LHCN-M2 (cell line): ENCODE data around the gene APLN. TPM values are rescaled to one million over a fixed set of nuclear protein-coding genes. Genes with fewer than 3 reads are reported as not detected.

Source experiments
- DNase-seq: peaks from one replicate; pipeline ENCODE4 v3.0.0-alpha.2; 2012; ENCODE audit warnings: low read depth
- polyA plus RNA-seq: library from polyadenylated mRNA; unstranded; fragments of >200 nt; gene quantifications from one replicate; pipeline ENCODE4 v1.2.1, GENCODE V29; 2012; ENCODE audit warnings: missing spikeins
- total RNA-seq: library from RNA; depleted of rRNA; stranded (reverse); fragments of >200 nt; gene quantifications from 2 replicates; pipeline ENCODE4 v1.2.3, GENCODE V29; 2014; rRNA removed

APLN gene, protein sequence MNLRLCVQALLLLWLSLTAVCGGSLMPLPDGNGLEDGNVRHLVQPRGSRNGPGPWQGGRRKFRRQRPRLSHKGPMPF
- 6.7 and 7.3 TPM in 2 replicates for total RNA-seq
- polyA plus RNA-seq, result 6.5 TPM

DNA sequence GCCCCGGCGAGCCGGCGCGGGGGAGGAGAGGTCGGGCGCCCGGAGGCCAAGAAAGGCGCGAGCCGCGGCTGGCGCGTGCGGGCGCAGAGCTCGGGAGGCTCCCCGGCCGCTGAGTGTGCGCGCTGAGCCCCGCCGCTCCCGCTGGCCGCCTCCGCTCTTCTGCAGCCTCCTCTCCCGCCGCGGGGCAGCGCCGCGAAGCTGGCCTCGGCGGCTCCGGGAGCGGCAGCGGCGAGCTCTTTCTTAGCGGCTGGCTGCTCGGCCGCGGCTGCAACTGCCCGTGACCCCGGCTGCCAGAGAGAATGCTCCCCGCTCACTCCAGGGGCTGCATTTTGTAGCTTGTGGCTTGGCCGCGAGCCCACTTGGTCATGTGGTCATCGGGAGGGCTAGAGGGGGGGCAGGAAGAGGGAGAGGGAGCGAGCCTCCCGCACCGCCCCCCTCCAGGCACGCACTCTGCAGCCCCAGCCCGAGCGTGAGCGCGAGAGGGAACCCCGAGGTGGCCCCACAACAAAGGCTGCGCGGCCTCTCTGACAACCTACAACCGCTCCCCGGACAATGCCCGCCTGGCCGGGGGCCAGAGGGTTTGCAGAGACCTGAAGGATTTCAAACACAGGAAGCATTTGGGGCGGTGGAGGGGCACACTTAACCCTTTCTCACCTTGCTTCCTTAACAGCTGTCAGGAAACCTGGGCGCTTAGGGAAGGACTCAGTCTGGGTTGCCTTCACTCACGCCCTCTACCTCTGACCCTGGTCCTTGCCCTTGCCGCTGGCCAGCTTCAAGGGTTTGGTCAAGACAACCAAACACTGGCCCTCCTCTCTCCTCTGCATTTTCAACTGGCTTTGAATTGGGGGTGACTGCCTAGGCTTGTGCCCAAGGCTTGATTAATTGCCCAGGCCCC is at the start of gene APLN:
Gene APLN, minus strand, starts transcription at position 305 of the 895 bp plus-strand sequence. CDS start 326 bp downstream, outside the sequence.
- peak; percentile 38 for DNase-seq

- DNase-seq, result no peak
Observed at GRCh38 chrX:129704491-129704890, 49.7 kb upstream of the APLN start.

GRCh38 chrX:129701624-129702069 is 46.9 kb upstream of the APLN start:
- DNase-seq, result no peak

- DNase-seq, result no peak
Observed at GRCh38 chrX:129700536-129700935, 45.8 kb upstream of the APLN start.

DNA sequence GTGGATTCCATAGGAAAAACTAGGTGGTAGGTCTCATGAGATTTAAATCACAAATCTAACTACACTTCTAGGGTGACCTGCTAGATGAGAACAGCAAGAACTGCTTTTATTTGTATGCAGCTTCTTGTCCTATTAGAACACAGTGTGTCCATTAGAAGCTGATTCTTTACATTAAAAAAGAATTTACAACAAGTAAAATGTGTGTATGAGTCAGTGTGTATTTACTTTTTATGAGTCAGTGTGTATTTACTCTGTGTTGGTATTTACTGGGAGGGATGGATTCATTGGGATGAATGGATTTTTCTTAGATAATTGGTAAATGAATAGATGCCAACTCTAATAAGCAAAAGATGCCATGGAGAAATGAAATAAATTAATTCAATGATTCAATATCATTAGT is 43.4 kb upstream of the APLN start:
- no peak for DNase-seq

- DNase-seq, result no peak
Observed at GRCh38 chrX:129697204-129697829, 42.6 kb upstream of the APLN start.

- DNase-seq, result no peak
Observed at GRCh38 chrX:129696463-129697155, 41.9 kb upstream of the APLN start.

DNA sequence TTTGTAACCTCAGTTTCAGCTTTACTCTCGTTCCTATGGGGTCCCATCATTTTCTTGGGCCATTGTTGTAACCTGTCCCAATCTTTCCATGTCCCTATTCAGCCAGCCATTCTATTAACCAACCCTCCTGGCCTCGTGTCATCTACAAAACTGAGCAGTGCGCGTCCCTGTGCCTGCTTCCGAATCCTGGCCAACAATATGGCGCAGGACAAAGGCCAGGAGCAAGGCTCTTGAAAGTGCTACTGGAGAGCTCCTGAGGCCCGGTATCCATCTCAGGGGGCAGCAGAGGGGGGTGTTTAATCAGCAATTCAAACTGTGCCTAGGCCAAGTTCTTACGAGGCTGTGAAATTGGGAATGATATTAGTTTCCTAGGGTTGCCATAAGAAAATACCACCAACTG is 41.2 kb upstream of the APLN start:
- no peak for DNase-seq

GRCh38 chrX:129695535-129695934 is 40.8 kb upstream of the APLN start:
- DNase-seq, result no peak

DNA sequence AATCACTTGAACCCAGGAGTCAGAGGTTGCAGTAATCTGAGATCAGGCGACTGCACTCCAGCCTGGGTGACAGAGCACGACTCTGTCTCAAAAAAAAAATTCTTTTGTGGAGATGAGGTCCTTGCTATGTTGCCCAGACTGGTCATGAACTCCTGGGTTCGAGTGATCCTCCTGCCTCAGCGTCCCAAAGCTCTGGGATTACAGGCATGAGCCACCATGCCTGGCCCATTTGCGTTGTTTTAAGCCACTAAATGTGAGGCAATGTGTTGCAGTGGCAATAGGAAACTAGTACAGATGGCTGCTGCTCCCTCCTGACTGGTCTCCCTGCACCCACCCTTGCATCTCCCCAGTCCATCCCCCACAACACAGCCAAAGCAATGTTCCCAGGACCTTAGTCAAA is 40.0 kb upstream of the APLN start:
- DNase-seq, result no peak

DNA sequence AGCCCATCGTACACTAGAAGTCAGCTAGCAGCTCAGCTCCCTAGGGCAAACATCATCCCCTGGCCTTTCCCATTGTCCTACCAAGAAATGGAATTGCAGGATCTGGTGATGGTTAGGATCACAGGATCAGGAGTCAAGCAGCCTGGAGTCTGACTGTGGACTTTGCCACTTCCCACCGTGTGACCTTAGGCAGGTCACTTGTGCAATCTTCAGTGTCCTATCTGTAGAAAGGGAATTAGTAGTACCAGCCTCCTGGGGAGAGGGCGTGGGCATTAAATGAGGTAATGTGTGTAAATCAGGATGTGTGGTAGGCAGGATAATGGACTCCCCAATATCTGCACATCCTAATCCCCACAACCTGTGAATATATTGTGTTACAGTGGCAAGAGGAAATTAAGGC is 38.6 kb upstream of the APLN start:
- DNase-seq, result no peak

GRCh38 chrX:129690435-129690834 is 35.7 kb upstream of the APLN start:
- peak; percentile 44 for DNase-seq

DNA sequence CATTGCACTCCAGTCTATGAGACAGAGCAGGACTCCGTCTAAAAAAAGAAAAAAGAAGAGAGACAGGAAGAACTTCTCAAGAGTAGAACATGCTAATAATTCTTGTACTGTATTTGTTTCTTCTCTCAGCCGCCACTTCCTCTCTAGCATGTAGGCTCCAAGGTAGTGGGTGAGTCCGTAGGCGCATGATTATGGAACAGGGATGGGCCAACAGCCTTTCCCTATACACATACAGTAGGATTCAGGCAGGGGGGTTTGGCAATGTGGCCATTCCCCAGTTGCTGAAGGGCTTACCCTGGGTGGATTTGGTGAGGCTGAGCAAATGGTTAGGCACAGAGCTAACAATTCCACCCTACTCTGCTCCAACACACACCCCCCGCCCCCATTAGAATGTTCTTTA is 35.0 kb upstream of the APLN start:
- no peak for DNase-seq

DNA sequence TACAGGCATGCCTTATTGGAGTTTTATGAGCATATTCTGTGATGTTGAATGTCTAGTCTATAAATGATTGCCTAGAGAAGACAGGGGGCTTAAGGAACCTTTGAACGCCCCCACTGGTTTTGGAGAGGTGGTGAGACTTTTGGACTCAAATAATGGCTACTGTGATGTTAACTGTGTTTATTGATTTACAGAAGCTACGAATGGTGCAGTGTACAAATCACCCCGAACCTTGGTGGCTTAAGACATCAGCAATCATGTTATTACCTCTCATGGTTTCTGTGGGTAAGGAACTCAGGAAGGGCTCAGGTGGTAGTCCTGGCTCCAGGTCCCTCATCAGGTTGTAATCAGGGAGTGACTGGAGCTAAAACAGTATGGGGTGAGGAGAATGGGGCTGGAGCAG is 33.3 kb upstream of the APLN start:
- no peak for DNase-seq

DNA sequence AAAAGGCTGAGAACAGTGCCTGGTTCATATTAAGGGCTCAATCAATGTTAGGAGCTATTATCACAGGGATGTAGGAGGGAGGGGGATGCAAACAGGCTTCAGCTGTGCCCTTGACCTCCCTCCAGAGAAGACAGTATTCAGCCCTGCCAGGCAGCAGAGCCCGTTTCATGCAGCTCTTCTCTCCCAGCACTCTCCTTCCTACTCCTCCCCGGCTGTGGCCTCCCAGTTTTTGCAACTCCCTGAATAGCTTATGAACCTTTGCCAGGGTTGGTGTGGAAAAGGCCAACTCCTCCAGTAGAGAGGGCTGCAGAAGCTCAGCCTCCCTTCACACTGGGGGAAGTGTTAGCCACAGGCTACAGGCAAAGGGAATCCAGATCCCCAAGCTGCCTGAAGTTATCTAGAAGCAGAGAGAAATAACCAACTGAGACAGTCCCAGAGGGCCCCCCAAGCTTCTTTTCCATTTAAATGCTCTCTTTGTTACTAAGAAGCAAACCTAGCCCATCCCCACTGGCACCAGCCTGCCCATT is 31.7 kb upstream of the APLN start:
- no peak for DNase-seq

DNA sequence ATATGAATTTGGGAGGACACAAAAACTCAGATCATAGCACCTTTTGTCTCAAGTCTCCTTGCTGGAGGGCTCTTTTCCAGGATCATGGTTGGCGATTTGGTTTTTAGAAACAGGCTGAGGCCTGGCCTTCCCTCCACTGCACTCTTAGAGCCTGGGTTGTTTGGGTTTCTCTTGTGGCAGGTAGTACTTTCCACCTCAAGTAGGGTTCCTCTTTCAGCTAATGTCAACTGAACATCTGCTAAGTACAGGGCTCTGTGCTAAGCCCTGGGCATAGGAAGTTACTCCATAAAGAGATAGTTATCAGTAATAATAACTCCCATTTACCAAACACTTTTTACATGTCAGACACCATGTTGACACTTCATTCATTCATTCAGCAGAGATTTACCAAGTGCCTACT is 28.2 kb upstream of the APLN start:
- DNase-seq, result no peak

DNA sequence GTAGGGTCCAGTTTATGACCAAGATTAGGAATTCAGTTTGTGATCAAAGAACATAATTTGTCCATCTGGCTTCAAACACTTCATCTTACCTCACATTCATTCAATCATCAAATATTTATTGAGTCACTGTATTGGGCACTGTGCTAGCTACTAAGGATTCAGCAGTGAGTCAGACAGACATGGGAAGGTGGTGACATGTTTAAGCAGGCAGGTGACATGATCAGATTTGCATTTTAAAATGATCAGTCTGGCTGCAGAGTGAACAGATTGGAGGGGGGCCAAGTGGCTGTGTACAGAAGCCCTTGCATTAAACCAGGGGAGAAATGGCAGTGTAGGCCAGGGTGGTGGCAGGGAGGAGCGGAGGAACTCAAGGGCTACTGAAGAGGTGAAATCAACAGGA is 25.1 kb upstream of the APLN start:
- no peak for DNase-seq

GRCh38 chrX:129678614-129679195 is 23.9 kb upstream of the APLN start:
- no peak for DNase-seq

GRCh38 chrX:129667412-129667811 is 12.7 kb upstream of the APLN start:
- DNase-seq, result no peak

- peak; percentile 89 for DNase-seq
Observed at GRCh38 chrX:129665916-129666644, 11.3 kb upstream of the APLN start.

DNA sequence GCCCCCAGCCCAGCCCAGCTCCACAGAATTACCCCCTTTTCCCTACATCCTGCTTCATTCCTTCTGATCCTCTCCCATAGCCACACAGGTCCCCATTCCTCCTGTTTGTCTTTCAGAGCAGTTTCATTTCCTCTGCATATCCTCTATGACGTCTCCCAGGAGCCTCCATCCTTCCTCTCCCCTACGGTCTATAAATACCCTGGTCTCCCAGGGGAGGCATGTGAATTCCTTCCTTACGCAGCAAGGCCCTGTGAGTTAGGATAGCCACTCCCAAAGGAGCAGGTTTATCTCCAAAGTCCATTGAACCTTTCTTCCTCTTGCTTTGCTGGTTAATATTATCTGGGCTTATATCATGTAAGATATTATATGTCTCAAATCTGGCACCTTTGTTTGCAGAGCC is 8.4 kb upstream of the APLN start:
- peak; percentile 60 for DNase-seq
